GM18870 (cell line): Measurements from ENCODE around the gene IGF2BP2.

Source experiments
- ATAC-seq: cut with Tn5 transposase; IDR thresholded peaks from one replicate; pipeline ENCODE4 v1.9.1; 2021; ENCODE audit warnings: moderate library complexity; ENCODE audit not compliant: unreplicated experiment

IGF2BP2 gene

GRCh38 chr3:185737740-185738680 lies 86.8 kb downstream of the IGF2BP2 start:
- ATAC-seq, result no peak

- no peak for ATAC-seq
Observed at GRCh38 chr3:185737020-185737419, 87.8 kb downstream of the IGF2BP2 start.

- ATAC-seq, result no peak
Observed at GRCh38 chr3:185734725-185735096, 90.1 kb downstream of the IGF2BP2 start.

GRCh38 chr3:185733980-185734724 lies 90.7 kb downstream of the IGF2BP2 start:
- ATAC-seq, result no peak

GRCh38 chr3:185732782-185733181 lies 92.1 kb downstream of the IGF2BP2 start:
- no peak for ATAC-seq

- ATAC-seq, result no peak
Observed at GRCh38 chr3:185730550-185730949, 94.3 kb downstream of the IGF2BP2 start.

- ATAC-seq, result no peak
Observed at GRCh38 chr3:185729337-185730055, 95.3 kb downstream of the IGF2BP2 start.

GRCh38 chr3:185728630-185729336 lies 96.1 kb downstream of the IGF2BP2 start:
- ATAC-seq, result no peak

GRCh38 chr3:185727873-185728272 lies 97.0 kb downstream of the IGF2BP2 start:
- ATAC-seq, result no peak

- ATAC-seq, result no peak
Observed at GRCh38 chr3:185726254-185726967, 98.4 kb downstream of the IGF2BP2 start.

GRCh38 chr3:185724761-185725160 lies 100.1 kb downstream of the IGF2BP2 start:
- no peak for ATAC-seq

- ATAC-seq, result no peak
Observed at GRCh38 chr3:185724251-185724650, 100.6 kb downstream of the IGF2BP2 start.

GRCh38 chr3:185722881-185723280 lies 102.0 kb downstream of the IGF2BP2 start:
- ATAC-seq, result no peak

GRCh38 chr3:185721970-185722369 lies 102.9 kb downstream of the IGF2BP2 start:
- ATAC-seq, result no peak

GRCh38 chr3:185720326-185720725 lies 104.5 kb downstream of the IGF2BP2 start:
- ATAC-seq, result no peak

GRCh38 chr3:185718736-185719593 lies 105.9 kb downstream of the IGF2BP2 start:
- ATAC-seq, result no peak

GRCh38 chr3:185717627-185718402 lies 107.0 kb downstream of the IGF2BP2 start:
- no peak for ATAC-seq

GRCh38 chr3:185717121-185717520 lies 107.7 kb downstream of the IGF2BP2 start:
- ATAC-seq, result no peak
